ENCODE data around the gene MYOZ3.

The MYOZ3 gene

DNA sequence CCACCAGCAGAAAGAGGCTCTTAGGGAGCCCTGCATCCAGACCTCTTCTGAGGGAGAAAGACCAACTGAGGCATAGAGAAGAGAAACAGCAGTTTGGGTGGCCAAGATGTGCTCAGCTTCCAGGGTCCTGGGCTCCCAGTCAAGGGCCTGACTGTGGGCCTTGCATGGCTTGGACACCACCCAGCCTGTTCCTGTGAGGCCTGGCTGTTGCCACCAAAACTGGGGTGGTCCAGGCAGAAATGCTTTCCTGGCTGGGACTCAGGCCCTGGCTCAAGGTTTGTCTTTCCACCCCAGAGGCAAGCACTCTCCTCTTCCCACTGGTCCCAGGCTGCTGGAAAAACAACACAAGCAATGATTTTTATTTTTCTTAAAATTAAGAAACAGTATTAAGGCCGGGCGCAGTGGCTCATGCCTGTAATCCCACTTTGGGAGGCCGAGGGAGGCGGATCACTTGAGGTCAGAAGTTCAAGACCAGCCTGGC lies 13.3 kb downstream of the MYOZ3 start:
- H4K20me1 ChIP-seq (ENCODE audit: insufficient read depth, low read length): no peaks in the 10 kb centered on the region
- no peaks in the 10 kb centered on the region for H3K36me3 ChIP-seq (replicated peaks; ENCODE audit: low read depth, low read length)
- no peaks in the 10 kb centered on the region for H3K4me1 ChIP-seq (ENCODE audit: low read length)
- no peaks in the 10 kb centered on the region for H3K79me2 ChIP-seq (ENCODE audit: low read length)
- no peaks in the 10 kb centered on the region for H3K9me3 ChIP-seq (ENCODE audit: insufficient read depth, low read length)
- TF ChIP-seq EZH2phosphoT487 (IDR thresholded peaks at IDR 0.05; ENCODE audit: low read depth): no peak
- TF ChIP-seq, protein P1, sequence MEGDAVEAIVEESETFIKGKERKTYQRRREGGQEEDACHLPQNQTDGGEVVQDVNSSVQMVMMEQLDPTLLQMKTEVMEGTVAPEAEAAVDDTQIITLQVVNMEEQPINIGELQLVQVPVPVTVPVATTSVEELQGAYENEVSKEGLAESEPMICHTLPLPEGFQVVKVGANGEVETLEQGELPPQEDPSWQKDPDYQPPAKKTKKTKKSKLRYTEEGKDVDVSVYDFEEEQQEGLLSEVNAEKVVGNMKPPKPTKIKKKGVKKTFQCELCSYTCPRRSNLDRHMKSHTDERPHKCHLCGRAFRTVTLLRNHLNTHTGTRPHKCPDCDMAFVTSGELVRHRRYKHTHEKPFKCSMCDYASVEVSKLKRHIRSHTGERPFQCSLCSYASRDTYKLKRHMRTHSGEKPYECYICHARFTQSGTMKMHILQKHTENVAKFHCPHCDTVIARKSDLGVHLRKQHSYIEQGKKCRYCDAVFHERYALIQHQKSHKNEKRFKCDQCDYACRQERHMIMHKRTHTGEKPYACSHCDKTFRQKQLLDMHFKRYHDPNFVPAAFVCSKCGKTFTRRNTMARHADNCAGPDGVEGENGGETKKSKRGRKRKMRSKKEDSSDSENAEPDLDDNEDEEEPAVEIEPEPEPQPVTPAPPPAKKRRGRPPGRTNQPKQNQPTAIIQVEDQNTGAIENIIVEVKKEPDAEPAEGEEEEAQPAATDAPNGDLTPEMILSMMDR (IDR thresholded peaks at IDR 0.05; ENCODE audit: low read depth, low read length): no peak
- no peak overlapping the region for H3K9ac ChIP-seq (ENCODE audit: low read length)
- no peak overlapping the region for H2AFZ ChIP-seq (ENCODE audit: low read depth, low read length)
- no peaks in the 10 kb centered on the region for H3K27me3 ChIP-seq (ENCODE audit: low read depth, low read length)
- no peak overlapping the region for H3K4me3 ChIP-seq (ENCODE audit: low read length)
- H3K27ac ChIP-seq (ENCODE audit: low read length): no peak overlapping the region
- no peak overlapping the region for H3K4me2 ChIP-seq (ENCODE audit: low read length)

DNA sequence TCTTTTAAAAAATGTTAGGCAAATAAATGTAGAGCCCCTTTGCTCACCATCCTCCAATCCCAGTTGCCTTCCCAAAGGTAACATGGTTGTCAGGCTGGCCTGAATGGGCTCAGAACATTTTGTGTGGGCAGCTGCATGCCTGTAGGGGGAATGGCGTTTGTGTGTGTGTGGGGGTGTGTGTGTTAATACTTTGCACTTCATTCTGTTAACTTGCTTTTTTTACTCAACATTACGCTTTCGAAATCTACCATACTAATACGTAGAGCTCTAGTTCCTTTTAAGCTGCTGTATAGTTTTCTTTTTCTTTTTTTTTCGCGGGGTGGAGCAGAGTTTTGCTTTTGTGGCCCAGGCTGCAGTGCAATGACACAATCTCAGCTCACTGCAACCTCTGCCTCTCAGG lies 14.0 kb downstream of the MYOZ3 start:
- Histone ChIP-seq H4K20me1 (ENCODE audit: insufficient read depth, low read length) (no peaks in the 10 kb centered on the region), H3K4me2 (ENCODE audit: low read length) (no peak overlapping the region), H3K9me3 (ENCODE audit: insufficient read depth, low read length) (no peaks in the 10 kb centered on the region), H3K9ac (ENCODE audit: low read length) (no peak overlapping the region), H3K79me2 (ENCODE audit: low read length) (no peaks in the 10 kb centered on the region), H2AFZ (ENCODE audit: low read depth, low read length) (no peak overlapping the region), H3K4me1 (ENCODE audit: low read length) (no peaks in the 10 kb centered on the region), H3K4me3 (ENCODE audit: low read length) (no peak overlapping the region), H3K27me3 (ENCODE audit: low read depth, low read length) (no peaks in the 10 kb centered on the region), H3K27ac (ENCODE audit: low read length) (no peak overlapping the region), H3K36me3 (replicated peaks; ENCODE audit: low read depth, low read length) (no peaks in the 10 kb centered on the region)
- TF ChIP-seq EZH2phosphoT487 (IDR thresholded peaks at IDR 0.05; ENCODE audit: low read depth): no peak
- TF ChIP-seq, protein P1 (IDR thresholded peaks at IDR 0.05; ENCODE audit: low read depth, low read length): no peak

DNA sequence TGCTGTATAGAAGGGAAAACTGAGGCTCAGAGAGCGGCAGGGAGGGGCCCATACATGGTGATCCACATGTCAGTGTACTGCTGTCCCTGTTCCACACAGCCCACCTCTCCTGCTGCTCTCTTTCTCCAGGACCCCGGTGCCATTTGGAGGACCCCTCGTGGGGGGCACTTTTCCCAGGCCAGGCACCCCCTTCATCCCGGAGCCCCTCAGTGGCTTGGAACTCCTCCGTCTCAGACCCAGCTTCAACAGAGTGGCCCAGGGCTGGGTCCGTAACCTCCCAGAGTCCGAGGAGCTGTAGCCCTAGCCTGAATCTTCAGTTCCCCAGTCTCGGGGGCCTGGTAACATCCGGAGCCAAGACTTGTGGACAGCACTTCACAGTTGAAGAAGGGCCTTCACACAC lies 15.5 kb downstream of the MYOZ3 start:
- Histone ChIP-seq H3K4me1 (ENCODE audit: low read length) (no peaks in the 10 kb centered on the region), H3K9ac (ENCODE audit: low read length) (no peak overlapping the region), H3K27ac (ENCODE audit: low read length) (no peak overlapping the region), H3K79me2 (ENCODE audit: low read length) (no peaks in the 10 kb centered on the region), H2AFZ (ENCODE audit: low read depth, low read length) (no peak overlapping the region), H3K4me2 (ENCODE audit: low read length) (no peak overlapping the region), H3K36me3 (replicated peaks; ENCODE audit: low read depth, low read length) (no peaks in the 10 kb centered on the region), H3K4me3 (ENCODE audit: low read length) (no peak overlapping the region), H3K9me3 (ENCODE audit: insufficient read depth, low read length) (no peaks in the 10 kb centered on the region), H4K20me1 (ENCODE audit: insufficient read depth, low read length) (no peaks in the 10 kb centered on the region), H3K27me3 (ENCODE audit: low read depth, low read length) (no peaks in the 10 kb centered on the region)
- TF ChIP-seq, protein P1 (IDR thresholded peaks at IDR 0.05; ENCODE audit: low read depth, low read length): no peak
- no peak for TF ChIP-seq EZH2phosphoT487 (IDR thresholded peaks at IDR 0.05; ENCODE audit: low read depth)

DNA sequence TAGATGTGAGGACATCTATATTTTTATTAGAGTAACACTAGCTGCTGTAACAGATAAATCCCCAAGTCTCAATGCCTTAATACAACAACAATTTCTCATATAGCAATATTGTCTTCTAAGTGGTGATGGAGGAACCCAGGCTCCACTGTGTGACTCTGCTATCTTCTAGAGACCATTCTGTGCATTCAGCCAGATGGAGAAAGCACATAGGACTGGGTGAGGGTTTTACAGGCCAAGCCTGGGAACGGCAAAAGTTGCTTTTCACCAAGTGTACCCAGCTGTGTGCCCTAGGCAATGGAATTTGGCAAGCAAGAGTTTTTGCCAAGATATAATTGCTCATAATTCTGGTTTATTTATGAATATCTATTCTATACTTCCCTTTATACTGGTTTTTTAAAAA lies 28.1 kb downstream of the MYOZ3 start:
- Histone ChIP-seq H3K79me2 (ENCODE audit: low read length) (no peaks in the 10 kb centered on the region), H3K27me3 (ENCODE audit: low read depth, low read length) (no peaks in the 10 kb centered on the region), H3K36me3 (replicated peaks; ENCODE audit: low read depth, low read length) (peaks cover 29% of the 10 kb centered on the region), H3K9me3 (ENCODE audit: insufficient read depth, low read length) (no peaks in the 10 kb centered on the region), H2AFZ (ENCODE audit: low read depth, low read length) (no peak overlapping the region), H3K4me1 (ENCODE audit: low read length) (no peaks in the 10 kb centered on the region), H3K4me2 (ENCODE audit: low read length) (no peak overlapping the region), H4K20me1 (ENCODE audit: insufficient read depth, low read length) (no peaks in the 10 kb centered on the region), H3K27ac (ENCODE audit: low read length) (no peak overlapping the region), H3K4me3 (ENCODE audit: low read length) (no peak overlapping the region), H3K9ac (ENCODE audit: low read length) (no peak overlapping the region)
- TF ChIP-seq EZH2phosphoT487 (IDR thresholded peaks at IDR 0.05; ENCODE audit: low read depth): no peak
- TF ChIP-seq, protein P1 (IDR thresholded peaks at IDR 0.05; ENCODE audit: low read depth, low read length): no peak

Measured in OCI-LY3 (cell line).